ENCODE results near the gene SPATA3.

The SPATA3 gene

GRCh38 chr2:230968921-230969658, 26.8 kb upstream of the SPATA3 start:
- DNase-seq = no peak

GRCh38 chr2:230969659-230970015, 26.3 kb upstream of the SPATA3 start:
- DNase-seq = no peak

- DNase-seq = no peak
These were observed 23.9 kb upstream of the SPATA3 start for GRCh38 chr2:230972046-230972445.

GRCh38 chr2:230974096-230974913, 21.6 kb upstream of the SPATA3 start:
- DNase-seq = no peak

- DNase-seq = no peak
These were observed 20.0 kb upstream of the SPATA3 start for GRCh38 chr2:230975927-230976326.

GRCh38 chr2:230976671-230977171, 19.2 kb upstream of the SPATA3 start:
- no peak for DNase-seq

- DNase-seq = no peak
These were observed 15.5 kb upstream of the SPATA3 start for GRCh38 chr2:230980468-230980867.

GRCh38 chr2:230981704-230982103, 14.2 kb upstream of the SPATA3 start:
- no peak for DNase-seq

GRCh38 chr2:230982126-230982525, 13.8 kb upstream of the SPATA3 start:
- DNase-seq = no peak

GRCh38 chr2:230982528-230982927, 13.4 kb upstream of the SPATA3 start:
- no peak for DNase-seq

- no peak for DNase-seq
These were observed 12.4 kb upstream of the SPATA3 start for GRCh38 chr2:230983566-230983965.

GRCh38 chr2:230984393-230985220, 11.3 kb upstream of the SPATA3 start:
- no peak for DNase-seq

GRCh38 chr2:230985519-230986231, 10.2 kb upstream of the SPATA3 start:
- no peak for DNase-seq

- no peak for DNase-seq
These were observed 9.3 kb upstream of the SPATA3 start for GRCh38 chr2:230986520-230987136.

- peak; percentile 93 for DNase-seq
These were observed 8.5 kb upstream of the SPATA3 start for GRCh38 chr2:230987137-230988020.

GRCh38 chr2:230989731-230990130, 6.2 kb upstream of the SPATA3 start:
- no peak for DNase-seq

GRCh38 chr2:230990131-230990898, 5.6 kb upstream of the SPATA3 start:
- no peak for DNase-seq

GRCh38 chr2:230990899-230991150, 5.1 kb upstream of the SPATA3 start:
- DNase-seq = no peak

GRCh38 chr2:230991598-230991997, 4.3 kb upstream of the SPATA3 start:
- DNase-seq = no peak

GRCh38 chr2:230996661-230997060, 740 bp downstream of the SPATA3 start:
- no peak for DNase-seq

GRCh38 chr2:230998882-230999281, 3.0 kb downstream of the SPATA3 start:
- DNase-seq = no peak

Measured in retina (tissue), 1 donor.